Neural progenitor cell (in vitro differentiated cells): ENCODE measurements around the gene FAM72C. TPM values are rescaled to one million over a fixed set of nuclear protein-coding genes. Genes with fewer than 3 reads are reported as not detected.
"Not testable (repeated sequence)": the region's sequence is repeated elsewhere in the genome, so short reads cannot be mapped to it uniquely, and the experiment has no call there.

ENCODE experiments used
- DNase-seq: peaks from one replicate; pipeline ENCODE4 v3.0.0-alpha.2; 2016; ENCODE audit warnings: low spot score
- H2AFZ ChIP-seq: fragments of 200-600 bp; sonication (generic); replicated peaks from 2 replicates; pipeline ENCODE4 v1.6.1; 2016; ENCODE audit warnings: antibody characterized with exemption
- H3F3A ChIP-seq: fragments of 200-600 bp; sonication (generic); 2 replicates; pipeline ENCODE4 v1.6.1; 2016; ENCODE audit warnings: antibody characterized with exemption, low read depth
- H3K27ac ChIP-seq: fragments of 200-600 bp; sonication (generic); 2 replicates; pipeline ENCODE4 v1.5.1; 2016; ENCODE audit warnings: mild to moderate bottlenecking
- H3K27me3 ChIP-seq: fragments of 200-600 bp; sonication (generic); 2 replicates; pipeline ENCODE4 v1.6.1; 2016; ENCODE audit warnings: mild to moderate bottlenecking, moderate library complexity
- H3K36me3 ChIP-seq: fragments of 200-600 bp; sonication (generic); 2 replicates; pipeline ENCODE4 v1.5.1; 2016
- H3K4me1 ChIP-seq: fragments of 200-600 bp; sonication (generic); 2 replicates; pipeline ENCODE4 v1.6.1; 2016; ENCODE audit warnings: mixed run types
- H3K4me2 ChIP-seq: fragments of 200-600 bp; sonication (generic); 2 replicates; pipeline ENCODE4 v1.6.1; 2016
- H3K4me3 ChIP-seq: fragments of 200-600 bp; sonication (generic); 2 replicates; pipeline ENCODE4 v1.5.1; 2016
- H3K79me2 ChIP-seq: fragments of 200-600 bp; sonication (generic); 2 replicates; pipeline ENCODE4 v1.6.1; 2016; ENCODE audit warnings: low read depth
- H3K9ac ChIP-seq: fragments of 200-600 bp; sonication (generic); 2 replicates; pipeline ENCODE4 v1.6.1; 2016
- H3K9me3 ChIP-seq: fragments of 200-600 bp; sonication (generic); 2 replicates; pipeline ENCODE4 v1.5.1; 2016; ENCODE audit warnings: low read depth
- H4K20me1 ChIP-seq: fragments of 200-600 bp; sonication (generic); 2 replicates; pipeline ENCODE4 v1.6.1; 2016; ENCODE audit warnings: low read depth
- H3K27ac Mint-ChIP-seq: 3 replicates; pipeline ENCODE4 v1.8.0; 2021; ENCODE audit warnings: mixed read lengths
- H3K27me3 Mint-ChIP-seq: 2 replicates; pipeline ENCODE4 v1.8.0; 2022; ENCODE audit warnings: low read depth, mild to moderate bottlenecking, inconsistent platforms, moderate library complexity, mixed read lengths; ENCODE audit not compliant: insufficient read depth
- H3K36me3 Mint-ChIP-seq: 3 replicates; pipeline ENCODE4 v1.8.0; 2021; ENCODE audit warnings: mixed read lengths
- H3K4me1 Mint-ChIP-seq: 3 replicates; pipeline ENCODE4 v1.8.0; 2021; ENCODE audit warnings: mixed read lengths
- H3K4me3 Mint-ChIP-seq: 3 replicates; pipeline ENCODE4 v1.8.0; 2021; ENCODE audit warnings: mild to moderate bottlenecking, moderate library complexity, mixed read lengths
- H3K9me3 Mint-ChIP-seq: 3 replicates; pipeline ENCODE4 v1.8.0; 2020; ENCODE audit warnings: mixed read lengths
- CTCF ChIP-seq: fragments of 200-600 bp; sonication (generic); IDR thresholded peaks from 2 replicates; pipeline ENCODE4 v1.5.1; 2017; ENCODE audit warnings: antibody characterized with exemption, mild to moderate bottlenecking
- total RNA-seq: library from RNA; depleted of rRNA; stranded (reverse); fragments of >200 nt; gene quantifications from 2 replicates; pipeline ENCODE4 v1.2.3, GENCODE V29; 2015; ENCODE audit warnings: low replicate concordance

The FAM72C gene
- total RNA-seq, 1 donor from 2014 or later, result 14.8 TPM

- not testable (repeated sequence) for H3K4me3 Mint-ChIP-seq, H3K27me3 Mint-ChIP-seq
Observed at GRCh38 chr1:143943319-143943978, 28.3 kb downstream of the FAM72C start.

GRCh38 chr1:143942238-143942860 lies 29.4 kb downstream of the FAM72C start:
- H3K36me3 ChIP-seq, H3K9ac ChIP-seq, H3K4me1 Mint-ChIP-seq, H3K9me3 Mint-ChIP-seq, H3F3A ChIP-seq, H3K4me3 Mint-ChIP-seq, H3K9me3 ChIP-seq, H3K27ac ChIP-seq, H2AFZ ChIP-seq, DNase-seq, H3K79me2 ChIP-seq, H3K27ac Mint-ChIP-seq, H3K27me3 Mint-ChIP-seq, H3K4me3 ChIP-seq, H4K20me1 ChIP-seq, H3K4me1 ChIP-seq, H3K4me2 ChIP-seq, H3K36me3 Mint-ChIP-seq, H3K27me3 ChIP-seq: not testable (repeated sequence)

More at GRCh38 chr1:143943319-143943978, 28.3 kb downstream of the FAM72C start:
- H3K9ac ChIP-seq, H3K4me1 ChIP-seq, H3K79me2 ChIP-seq, H3K36me3 Mint-ChIP-seq, H4K20me1 ChIP-seq, H3K4me2 ChIP-seq, H3K27ac ChIP-seq, H3K4me1 Mint-ChIP-seq, H3K9me3 ChIP-seq, H3K27me3 ChIP-seq, H3K36me3 ChIP-seq, H3F3A ChIP-seq, DNase-seq, H3K9me3 Mint-ChIP-seq, H3K27ac Mint-ChIP-seq, H2AFZ ChIP-seq, H3K4me3 ChIP-seq: not testable (repeated sequence)

- H3K4me1 Mint-ChIP-seq, H3K4me2 ChIP-seq, H3K36me3 Mint-ChIP-seq, DNase-seq, H3K27ac Mint-ChIP-seq, H3K4me3 ChIP-seq, H3K9me3 Mint-ChIP-seq, H2AFZ ChIP-seq, H3K36me3 ChIP-seq, H3K27me3 ChIP-seq, H3K9ac ChIP-seq, H3F3A ChIP-seq, H3K9me3 ChIP-seq, H3K4me3 Mint-ChIP-seq, H3K27ac ChIP-seq, H3K27me3 Mint-ChIP-seq, H3K79me2 ChIP-seq, H3K4me1 ChIP-seq, H4K20me1 ChIP-seq: not testable (repeated sequence)
Observed at GRCh38 chr1:143939666-143940065, 32.1 kb downstream of the FAM72C start.

GRCh38 chr1:143938922-143939321 lies 32.9 kb downstream of the FAM72C start:
- H3K4me1 ChIP-seq, H2AFZ ChIP-seq, H3K27me3 Mint-ChIP-seq, H3K36me3 Mint-ChIP-seq, H3K27ac Mint-ChIP-seq, H3K27me3 ChIP-seq, H3K4me1 Mint-ChIP-seq, H3F3A ChIP-seq, H3K36me3 ChIP-seq, H3K9me3 ChIP-seq, H3K4me3 Mint-ChIP-seq, H3K9me3 Mint-ChIP-seq, H4K20me1 ChIP-seq, H3K4me2 ChIP-seq, H3K9ac ChIP-seq, DNase-seq, H3K79me2 ChIP-seq, H3K4me3 ChIP-seq, H3K27ac ChIP-seq: not testable (repeated sequence)

GRCh38 chr1:143936457-143937115 lies 35.2 kb downstream of the FAM72C start:
- not testable (repeated sequence) for H3K27me3 ChIP-seq, H3K9me3 ChIP-seq, H2AFZ ChIP-seq, H3K27me3 Mint-ChIP-seq, DNase-seq, H3K27ac Mint-ChIP-seq, H3K4me3 Mint-ChIP-seq, H3K27ac ChIP-seq, H3K4me2 ChIP-seq, H3K79me2 ChIP-seq, H3F3A ChIP-seq, H3K4me1 Mint-ChIP-seq, H3K36me3 Mint-ChIP-seq, H3K4me3 ChIP-seq, H3K9ac ChIP-seq, H4K20me1 ChIP-seq, H3K4me1 ChIP-seq, H3K9me3 Mint-ChIP-seq, H3K36me3 ChIP-seq
- TF ChIP-seq CTCF, result peak; percentile 48

- not testable (repeated sequence) for H3K4me1 Mint-ChIP-seq, H3K4me2 ChIP-seq, H3F3A ChIP-seq, H3K4me3 ChIP-seq, H3K9me3 Mint-ChIP-seq, DNase-seq, H3K27me3 Mint-ChIP-seq, H3K9ac ChIP-seq, H3K27ac Mint-ChIP-seq, H4K20me1 ChIP-seq, H3K4me3 Mint-ChIP-seq, H3K79me2 ChIP-seq, H2AFZ ChIP-seq, H3K36me3 ChIP-seq, H3K36me3 Mint-ChIP-seq, H3K27ac ChIP-seq, H3K9me3 ChIP-seq, H3K4me1 ChIP-seq, H3K27me3 ChIP-seq
Observed at GRCh38 chr1:143919127-143919526, 52.7 kb downstream of the FAM72C start.

- H3K4me3 Mint-ChIP-seq, result not testable (repeated sequence)
Observed at GRCh38 chr1:143918552-143918951, 53.2 kb downstream of the FAM72C start.

More at GRCh38 chr1:143918552-143918951, 53.2 kb downstream of the FAM72C start:
- H3K36me3 ChIP-seq, H3K36me3 Mint-ChIP-seq, H4K20me1 ChIP-seq, H3K27me3 ChIP-seq, H3K9me3 ChIP-seq, H2AFZ ChIP-seq, H3K27me3 Mint-ChIP-seq, H3K27ac Mint-ChIP-seq, H3K4me3 ChIP-seq, H3K79me2 ChIP-seq, H3K9ac ChIP-seq, H3K4me1 Mint-ChIP-seq, DNase-seq, H3K27ac ChIP-seq, H3K9me3 Mint-ChIP-seq, H3F3A ChIP-seq, H3K4me1 ChIP-seq, H3K4me2 ChIP-seq: not testable (repeated sequence)
